ENCODE results near the gene TM7SF2.
A peak's percentile ranks its signal among the peaks of the same experiment; 100 is the strongest.
"Not testable (repeated sequence)": the region's sequence is repeated elsewhere in the genome, so short reads cannot be mapped to it uniquely, and the experiment has no call there.

Gene TM7SF2

DNA sequence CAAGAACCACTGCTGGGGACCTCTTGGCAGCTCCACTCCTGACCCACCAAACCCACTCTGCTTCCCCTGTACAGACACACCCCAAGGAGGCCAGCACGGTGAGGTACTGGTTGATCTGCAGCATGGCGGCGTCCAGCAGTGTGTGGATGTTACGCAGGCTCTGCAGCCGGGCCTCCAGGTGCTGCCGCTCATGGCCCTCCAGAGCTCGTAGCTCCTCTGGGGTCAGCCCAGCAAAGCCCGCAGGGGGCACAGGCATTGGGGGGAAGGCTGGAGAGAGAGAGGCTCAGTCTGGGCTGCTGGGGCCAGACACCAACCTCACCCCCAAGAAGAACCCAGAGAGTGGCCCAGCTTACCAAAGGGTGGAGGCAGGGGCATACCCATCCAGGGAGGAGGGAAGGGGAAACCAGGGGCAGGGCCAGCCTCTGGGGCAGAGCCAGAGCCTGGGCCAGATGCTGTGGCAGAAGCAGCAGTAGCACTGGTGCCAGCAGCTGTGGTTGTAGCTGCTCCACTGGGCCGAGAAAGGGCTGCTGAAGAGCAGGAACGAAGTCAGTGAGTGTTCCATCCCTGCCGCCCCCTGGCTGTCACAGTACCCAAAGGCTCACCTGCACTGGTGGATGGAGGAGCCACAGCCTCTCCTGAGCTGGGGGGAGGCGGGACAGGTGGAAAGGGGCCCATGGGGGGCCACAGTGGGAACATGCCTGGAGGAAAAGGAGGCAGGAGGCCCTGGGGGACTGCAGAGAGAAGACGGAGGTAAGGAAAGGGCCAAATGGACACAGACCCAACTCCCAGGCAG is 18.2 kb downstream of the TM7SF2 start:
- no peak for DNase-seq (ENCODE audit: low read depth in 3 of 3)

GRCh38 chr11:65130631-65131416 is 19.2 kb downstream of the TM7SF2 start:
- DNase-seq (ENCODE audit: low read depth in 3 of 3), result no peak

DNA sequence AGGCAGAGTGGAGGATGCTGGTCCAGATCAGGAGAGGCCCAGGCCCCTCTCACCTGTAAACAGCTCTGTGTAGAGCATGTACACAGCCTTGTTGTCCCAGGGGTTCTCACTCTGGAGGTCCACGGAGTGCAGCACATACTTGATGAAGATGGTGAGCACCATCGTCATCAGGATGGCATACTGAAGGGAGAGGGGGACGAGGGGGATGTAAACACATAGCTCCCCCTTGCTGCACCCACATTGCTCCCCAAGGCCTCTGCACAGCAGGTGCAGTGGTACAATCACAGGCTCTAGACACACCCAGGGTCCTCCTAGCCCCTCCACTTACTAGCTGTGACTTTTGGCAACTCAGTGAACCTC is 19.7 kb downstream of the TM7SF2 start:
- DNase-seq (ENCODE audit: low read depth in 3 of 3), result no peak

DNA sequence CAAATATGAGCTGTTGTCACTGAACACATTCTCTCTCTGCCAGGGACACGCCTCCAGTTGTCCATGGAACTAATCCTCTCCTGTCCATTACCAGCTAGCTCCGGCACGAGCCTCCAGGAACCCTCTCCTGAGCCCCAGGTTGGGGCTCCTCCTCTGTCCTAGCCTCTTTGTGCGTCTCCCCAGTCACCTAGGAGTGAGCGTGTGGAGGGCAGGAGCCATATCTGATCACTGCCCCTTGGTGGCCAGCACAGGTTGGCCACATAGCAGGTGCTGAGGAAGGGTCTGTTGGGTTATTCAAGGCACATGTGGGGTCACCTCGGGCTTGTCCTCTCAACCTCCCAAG is 20.2 kb downstream of the TM7SF2 start:
- DNase-seq (ENCODE audit: low read depth in 3 of 3), result no peak

DNA sequence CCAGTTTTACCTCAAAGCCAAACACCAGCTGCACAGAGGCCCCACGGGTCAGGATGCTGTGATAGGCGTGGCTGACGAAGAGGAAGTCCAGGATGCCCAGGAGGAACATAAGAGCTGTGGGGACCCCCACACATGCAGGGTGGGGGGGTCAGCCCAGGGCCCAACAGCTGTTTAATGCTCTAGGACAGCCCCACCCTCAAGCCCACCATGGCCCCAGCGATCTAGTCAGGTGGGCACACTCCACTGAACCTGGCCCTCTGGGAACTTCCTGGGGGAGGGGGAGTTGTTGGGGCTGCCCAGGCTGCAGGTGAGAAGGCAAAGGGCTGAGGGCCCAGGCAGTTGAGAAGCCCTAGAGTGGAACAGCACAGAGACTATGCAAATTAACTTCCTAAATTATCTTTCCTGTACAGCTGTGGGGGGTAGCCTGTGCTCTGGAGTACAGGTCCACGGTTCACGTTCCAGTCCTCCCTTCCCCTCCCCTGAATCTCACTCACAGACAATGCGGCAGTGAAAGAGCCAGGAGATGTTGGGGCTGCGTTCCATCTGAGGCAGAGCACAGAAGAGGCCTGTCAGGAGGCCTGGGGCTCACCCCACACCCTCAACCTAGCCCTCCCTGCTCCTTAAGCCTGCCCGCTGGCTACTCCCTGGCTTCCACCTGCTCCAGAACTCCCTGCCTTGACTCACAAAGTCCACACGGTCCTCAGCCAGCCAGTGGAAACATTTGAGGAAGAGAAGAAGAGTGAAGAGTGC is 20.7 kb downstream of the TM7SF2 start:
- no peak for DNase-seq (ENCODE audit: low read depth in 3 of 3)

DNA sequence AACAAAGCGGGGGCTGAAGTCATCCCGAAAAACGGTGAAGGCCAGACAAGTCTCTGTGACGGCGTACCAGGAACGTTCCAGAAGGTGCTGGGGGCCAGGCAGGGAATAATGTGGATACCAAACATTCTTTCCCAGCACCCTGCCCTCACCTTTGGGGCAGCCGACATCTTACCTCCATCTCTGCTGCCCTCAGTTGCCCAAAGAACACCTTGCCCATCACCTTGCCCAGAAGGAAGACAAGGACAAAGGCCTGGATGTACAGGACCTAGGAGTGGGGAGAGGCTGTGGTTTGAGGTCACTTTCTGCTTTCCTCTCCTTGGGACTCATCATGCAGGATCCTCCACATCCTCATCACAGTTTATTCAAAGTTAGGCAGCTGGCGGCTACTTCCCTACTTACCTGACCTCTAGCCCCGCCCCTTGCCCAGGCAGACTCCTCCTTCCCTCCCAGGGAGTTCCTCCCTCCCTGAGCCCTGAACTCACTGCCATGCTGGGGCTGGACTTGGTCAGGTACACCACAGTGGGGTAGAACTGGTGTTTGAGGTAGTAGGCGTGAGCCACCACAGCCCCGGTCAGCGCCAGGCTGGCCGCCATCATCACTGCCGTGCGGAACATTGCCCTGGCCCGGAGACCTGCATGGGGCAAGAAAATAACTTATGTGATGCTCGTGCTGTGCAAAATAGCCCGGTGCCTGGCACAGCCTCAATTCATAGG is 21.5 kb downstream of the TM7SF2 start:
- peak in 1 of 3 experiments; percentile 72 for DNase-seq (ENCODE audit: low read depth in 3 of 3)

- DNase-seq (ENCODE audit: low read depth in 3 of 3), result no peak
These were observed 22.1 kb downstream of the TM7SF2 start for GRCh38 chr11:65133724-65134123.

GRCh38 chr11:65134240-65134951 is 22.7 kb downstream of the TM7SF2 start, which contains the start of gene SYVN1:
SYVN1 (minus strand) TSS chr11:65134519; CDS start chr11:65133601, 918 bp downstream.
- DNase-seq (ENCODE audit: low read depth in 3 of 3), result peak; percentile 85 to 91 (median 88)

- DNase-seq (ENCODE audit: low read depth in 3 of 3), result peak; percentile 62 to 77 (median 76)
These were observed 23.4 kb downstream of the TM7SF2 start for GRCh38 chr11:65134952-65135632.

GRCh38 chr11:65135633-65136145 is 24.0 kb downstream of the TM7SF2 start:
- DNase-seq (ENCODE audit: low read depth in 3 of 3), result no peak

- no peak for DNase-seq (ENCODE audit: low read depth in 3 of 3)
These were observed 24.9 kb downstream of the TM7SF2 start for GRCh38 chr11:65136515-65137096.

- no peak for DNase-seq (ENCODE audit: low read depth in 3 of 3)
These were observed 30.3 kb downstream of the TM7SF2 start for GRCh38 chr11:65141896-65142494.

- no peak for DNase-seq (ENCODE audit: low read depth in 3 of 3)
These were observed 35.8 kb downstream of the TM7SF2 start for GRCh38 chr11:65147352-65148075.

DNA sequence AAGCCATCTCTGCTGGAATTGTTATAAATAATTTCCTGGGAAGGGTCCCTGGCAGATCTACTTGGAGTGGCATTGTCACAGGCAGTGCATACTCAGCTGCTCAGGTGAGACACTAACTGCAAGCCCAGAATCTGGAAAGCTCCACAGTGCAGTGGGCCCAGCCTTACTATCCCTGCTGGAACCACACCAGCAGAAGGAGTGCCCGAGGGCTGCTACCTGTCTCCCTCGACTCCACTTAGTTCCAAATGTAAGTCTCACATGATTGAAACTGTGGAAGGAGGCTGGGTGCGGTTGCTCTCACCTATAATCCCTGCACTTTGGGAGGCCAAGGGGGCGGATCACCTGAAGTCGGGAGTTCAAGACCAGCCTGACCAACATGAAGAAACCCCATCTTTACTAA is 37.0 kb downstream of the TM7SF2 start:
- no peak for DNase-seq (ENCODE audit: low read depth in 3 of 3)

DNA sequence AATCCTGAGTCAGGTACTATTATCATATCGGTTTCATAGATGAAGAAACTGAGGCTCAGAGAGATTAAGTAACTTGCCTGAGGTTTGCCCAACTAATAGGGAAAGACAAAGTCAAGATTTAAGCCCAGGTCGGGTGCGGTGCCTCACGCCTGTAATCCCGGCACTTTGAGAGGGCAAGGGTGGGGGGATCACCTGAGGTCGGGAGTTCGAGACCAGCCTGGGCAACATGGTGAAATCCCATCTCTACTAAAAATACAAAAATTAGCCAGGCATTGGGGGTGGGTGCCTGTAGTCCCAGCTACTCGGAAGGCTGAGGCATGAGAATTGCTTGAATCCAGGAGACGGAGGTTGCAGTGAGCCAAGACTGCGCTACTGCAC is 38.4 kb downstream of the TM7SF2 start:
- not testable (repeated sequence) for DNase-seq (ENCODE audit: low read depth in 3 of 3)

- DNase-seq (ENCODE audit: low read depth in 3 of 3), result no peak
These were observed 39.0 kb downstream of the TM7SF2 start for GRCh38 chr11:65150509-65151299.

GRCh38 chr11:65151331-65151899 is 39.7 kb downstream of the TM7SF2 start:
- no peak for DNase-seq (ENCODE audit: low read depth in 3 of 3)

GRCh38 chr11:65152122-65152521 is 40.5 kb downstream of the TM7SF2 start:
- DNase-seq (ENCODE audit: low read depth in 3 of 3), result no peak

Measured in stimulated activated CD4-positive, alpha-beta T cell treated with anti-CD3 and anti-CD28 coated beads, TNF-alpha, amount 100 ng/mL, for 24 hours (primary cell).